Endothelial cell of umbilical vein (primary cell): ENCODE results near the gene RPH3AL. TPM values are rescaled to one million over a fixed set of nuclear protein-coding genes. Genes with fewer than 3 reads are reported as not detected.

ENCODE experiments used
- BruUV-seq: library from RNA; stranded (reverse); fragments of 400-500 nt; replicated peaks from 2 replicates; lab custom pipeline; 2021; lab: Mats Ljungman, UMichigan
- CTCF ChIA-PET: fragments of 300-600, 350-600 bp; sonication (Branson Sonifier 250); formaldehyde crosslinking; loops from one replicate; lab custom pipeline; 2021; ENCODE audit warnings: antibody characterized with exemption, inconsistent platforms; lab: Charles Lee
- POLR2A ChIA-PET: fragments of 300-600, 350-600 bp; sonication (Branson Sonifier 250); formaldehyde crosslinking; loops from one replicate; lab custom pipeline; 2021; ENCODE audit warnings: antibody characterized with exemption, inconsistent platforms; lab: Charles Lee
- DNase-seq: peaks from one replicate; pipeline ENCODE4 v3.0.0-alpha.2; 2011; ENCODE audit warnings: low read depth, low spot score
- FAIRE-seq: peaks from 2 replicates; lab custom pipeline; 2011; peaks lifted over from hg19 to GRCh38; lab: Jason Lieb, UNC
- H2AFZ ChIP-seq: 2 replicates; pipeline ENCODE4 v1.6.0; 2012; ENCODE audit warnings: low read depth, low read length, control low read depth, inconsistent platforms
- H3K27ac ChIP-seq: 2 replicates; pipeline ENCODE4 v1.5.1; 2011; ENCODE audit warnings: low read depth, mild to moderate bottlenecking, control low read depth, low read length, moderate library complexity; ENCODE audit not compliant: insufficient read depth
- H3K27me3 ChIP-seq, 2 experiments: 2 replicates each; pipeline versions ENCODE4 v1.6.0 to v1.6.1; 2011; ENCODE audit warnings: low read length in 2 of 2, mixed read lengths in 1 of 2; ENCODE audit not compliant: control insufficient read depth in 2 of 2, insufficient read depth in 2 of 2
- H3K36me3 ChIP-seq, 2 experiments: 2 replicates in 1 of 2; 3 replicates in 1 of 2; pipeline ENCODE4 v1.5.1; 2011; ENCODE audit warnings: low read length in 2 of 2, mild to moderate bottlenecking in 1 of 2, moderate library complexity in 1 of 2; ENCODE audit not compliant: control insufficient read depth in 2 of 2, insufficient read depth in 2 of 2; ENCODE audit errors: extremely low read depth in 1 of 2
- H3K4me1 ChIP-seq: 3 replicates; pipeline ENCODE4 v1.5.1; 2011; ENCODE audit warnings: mild to moderate bottlenecking, low read length; ENCODE audit not compliant: control insufficient read depth, insufficient read depth; ENCODE audit errors: extremely low read depth
- H3K4me2 ChIP-seq: 2 replicates; pipeline ENCODE4 v1.6.1; 2011; ENCODE audit warnings: low read length, control low read depth, mixed read lengths; ENCODE audit not compliant: insufficient read depth
- H3K4me3 ChIP-seq, 3 experiments: fragments of 200-600 bp in 1 of 3; sonication (generic), shearing (Covaris generic) in 1 of 3; replicated peaks in 1 of 3; 2 replicates each; pipeline ENCODE4 v1.5.1; 2011 to 2016; ENCODE audit warnings: control low read depth in 3 of 3, low read length in 3 of 3, mild to moderate bottlenecking in 2 of 3, inconsistent platforms in 1 of 3, low read depth in 1 of 3, moderate library complexity in 1 of 3; ENCODE audit not compliant: insufficient read depth in 1 of 3
- H3K79me2 ChIP-seq: 2 replicates; pipeline ENCODE4 v1.6.0; 2012; ENCODE audit warnings: low read length, inconsistent platforms; ENCODE audit not compliant: control insufficient read depth, insufficient read depth
- H3K9ac ChIP-seq: replicated peaks from 2 replicates; pipeline ENCODE3; 2011; ENCODE audit warnings: low read length, control low read depth; ENCODE audit not compliant: insufficient read depth; ENCODE audit errors: extremely low read depth
- H3K9me1 ChIP-seq: replicated peaks from 3 replicates; pipeline ENCODE4 v1.6.0; 2011; ENCODE audit warnings: mild to moderate bottlenecking, low read length; ENCODE audit not compliant: control insufficient read depth, insufficient read depth; ENCODE audit errors: extremely low read depth
- H3K9me3 ChIP-seq: replicated peaks from 2 replicates; pipeline ENCODE4 v1.5.1; 2012; ENCODE audit warnings: low read length, inconsistent platforms; ENCODE audit not compliant: control insufficient read depth, insufficient read depth
- H4K20me1 ChIP-seq: replicated peaks from 2 replicates; pipeline ENCODE3; 2011; ENCODE audit warnings: mild to moderate bottlenecking, low read length; ENCODE audit not compliant: control insufficient read depth, insufficient read depth; ENCODE audit errors: extremely low read depth
- EZH2 ChIP-seq: IDR thresholded peaks from 2 replicates; pipeline ENCODE4 v1.6.1; 2012; ENCODE audit warnings: borderline replicate concordance, low read depth, mild to moderate bottlenecking, moderate library complexity, low read length, inconsistent platforms; ENCODE audit not compliant: severe bottlenecking
- FOS ChIP-seq: IDR thresholded peaks from 2 replicates; pipeline ENCODE4 v1.6.1; 2011; ENCODE audit warnings: mild to moderate bottlenecking, low read length, moderate library complexity, borderline replicate concordance; ENCODE audit not compliant: insufficient read depth
- GATA2 ChIP-seq: IDR thresholded peaks from 2 replicates; pipeline ENCODE4 v1.7.0; 2011; ENCODE audit warnings: low read depth, mild to moderate bottlenecking, moderate library complexity, mixed read lengths, low read length; ENCODE audit not compliant: insufficient read length, insufficient read depth
- JUN ChIP-seq: IDR thresholded peaks from 2 replicates; pipeline ENCODE4 v1.6.1; 2011; ENCODE audit warnings: borderline replicate concordance, low read depth; ENCODE audit not compliant: insufficient read length, insufficient read depth
- MYC ChIP-seq: IDR thresholded peaks from one replicate; pipeline ENCODE4 v1.6.1; 2011; ENCODE audit warnings: mild to moderate bottlenecking, low read depth, low read length
- POLR2A ChIP-seq: IDR thresholded peaks from 2 replicates; pipeline ENCODE4 v1.6.1; 2012; ENCODE audit warnings: low read depth, mild to moderate bottlenecking, control low read depth, low read length
- POLR2AphosphoS5 ChIP-seq: IDR thresholded peaks from 2 replicates; pipeline ENCODE4 v1.6.1; 2012; ENCODE audit warnings: low read depth, mild to moderate bottlenecking, control low read depth, low read length, moderate library complexity; ENCODE audit not compliant: insufficient read depth
- dilution Hi-C: fragments of 300-500 bp; cut with MboI; formaldehyde crosslinking; loops from one replicate; pipeline ENCODE4 v1.15.0; 2019; ENCODE audit warnings: low sequenced_read_pairs; ENCODE audit not compliant: extremely low pct_ligation_motif_present
- intact Hi-C: fragments of 100-400 bp; cut with micrococcal nuclease; formaldehyde crosslinking; loops from one replicate; pipeline ENCODE4 v1.10.0; 2022
- polyA plus RNA-seq, 4 experiments: library from polyadenylated mRNA; depleted of rRNA in 3 of 4; stranded (reverse) in 3 of 4; unstranded in 1 of 4; fragments of >200 nt; gene quantifications; 2 replicates each; pipeline versions ENCODE4 v1.2.1 to v1.2.3, GENCODE V29; 2011 to 2012; ENCODE audit warnings: missing spikeins in 1 of 4
- total RNA-seq: library from RNA; stranded (reverse); gene quantifications from 2 replicates; pipeline ENCODE4 v1.2.3, GENCODE V29; 2021
- TF ChIP-seq, protein P1 (sequence below): IDR thresholded peaks from 2 replicates; pipeline ENCODE4 v1.6.1; 2011; ENCODE audit not compliant: insufficient read depth, insufficient read length
- TF ChIP-seq, protein P2 (sequence below), 2 donors: IDR thresholded peaks; 1 replicate in 1 of 2; 2 replicates in 1 of 2; pipeline ENCODE4 v1.5.1; 2011; ENCODE audit warnings: low read length in 2 of 2, mild to moderate bottlenecking in 2 of 2, moderate library complexity in 2 of 2, control low read depth in 1 of 2, inconsistent platforms in 1 of 2, low read depth in 1 of 2; ENCODE audit not compliant: insufficient read depth in 1 of 2; ENCODE audit errors: extremely low read depth in 1 of 2

The RPH3AL gene
- total and polyA plus RNA-seq, 2 donors (not counting 3 experiments of a cell fraction or from before 2014, with no cell fraction given) = 4.1 to 7.0 TPM

GRCh38 chr17:185445-186138, 167.0 kb downstream of the RPH3AL start:
- Histone ChIP-seq H3K27ac (no peak overlapping the region), H3K9me3 (no peaks in the 10 kb centered on the region), H2AFZ (no peak overlapping the region), H3K9me1 (no peaks in the 10 kb centered on the region), H3K4me2 (no peak overlapping the region), H3K9ac (no peak overlapping the region), H3K4me3 (no peak overlapping the region), H3K79me2 (no peaks in the 10 kb centered on the region), H4K20me1 (no peaks in the 10 kb centered on the region), H3K36me3 (no peaks in the 10 kb centered on the region), H3K4me1 (no peaks in the 10 kb centered on the region), H3K27me3 (peaks cover 31 to 40% of the 10 kb centered on the region in 2 experiments)
- intact Hi-C loops (no loop called here), dilution Hi-C loops (no loop called here)
- BruUV-seq = no TSS peak
- TF ChIP-seq FOS = no peak
- TF ChIP-seq, protein P1, sequence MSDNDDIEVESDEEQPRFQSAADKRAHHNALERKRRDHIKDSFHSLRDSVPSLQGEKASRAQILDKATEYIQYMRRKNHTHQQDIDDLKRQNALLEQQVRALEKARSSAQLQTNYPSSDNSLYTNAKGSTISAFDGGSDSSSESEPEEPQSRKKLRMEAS = no peak
- POLR2A ChIA-PET = no interaction called here
- CTCF ChIA-PET = no interaction called here
- FAIRE-seq (no peak), DNase-seq (no peak)

DNA sequence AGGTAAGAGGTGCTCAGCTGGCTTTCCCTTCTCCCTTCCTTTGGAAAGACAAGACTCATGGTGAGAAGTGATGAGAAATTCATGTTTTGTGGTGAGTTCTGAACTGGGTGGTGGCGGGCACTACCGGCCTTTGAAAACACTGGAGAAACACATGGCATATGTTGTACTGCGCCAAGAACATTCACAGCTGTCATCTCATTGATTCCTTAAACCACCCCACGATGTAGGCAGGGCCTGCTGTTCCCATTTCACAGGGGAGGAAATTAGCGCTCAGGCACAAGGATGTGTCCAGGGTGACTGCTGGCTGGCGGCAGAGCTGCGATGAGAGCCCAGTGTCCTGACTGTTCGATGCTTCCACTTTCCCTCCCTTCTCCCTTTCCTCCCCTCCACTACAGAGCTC, 169.6 kb downstream of the RPH3AL start:
- Histone ChIP-seq H3K36me3 (no peaks in the 10 kb centered on the region), H2AFZ (no peak overlapping the region), H3K4me3 (no peak overlapping the region), H3K27ac (no peak overlapping the region), H3K79me2 (no peaks in the 10 kb centered on the region), H3K4me2 (no peak overlapping the region), H3K9ac (no peak overlapping the region), H3K9me1 (no peaks in the 10 kb centered on the region), H4K20me1 (no peaks in the 10 kb centered on the region), H3K4me1 (no peaks in the 10 kb centered on the region), H3K27me3 (peaks cover 39 to 51% of the 10 kb centered on the region in 2 experiments), H3K9me3 (no peaks in the 10 kb centered on the region)
- dilution Hi-C loops = no loop called here
- no TSS peak for BruUV-seq
- intact Hi-C loops = no loop called here
- POLR2A ChIA-PET = no interaction called here
- CTCF ChIA-PET = interaction anchor here (1.0 to 1.3 kb wide), 4 partner anchors 8 to 229 kb away, joined by 3 to 6 read pairs (median 4); no protein-coding TSS in a partner anchor
- no peak for FAIRE-seq
- TF ChIP-seq POLR2A (no peak), EZH2 (no peak), POLR2AphosphoS5 (no peak), GATA2 (no peak), MYC (no peak), FOS (no peak), JUN (no peak)
- TF ChIP-seq, protein P2, sequence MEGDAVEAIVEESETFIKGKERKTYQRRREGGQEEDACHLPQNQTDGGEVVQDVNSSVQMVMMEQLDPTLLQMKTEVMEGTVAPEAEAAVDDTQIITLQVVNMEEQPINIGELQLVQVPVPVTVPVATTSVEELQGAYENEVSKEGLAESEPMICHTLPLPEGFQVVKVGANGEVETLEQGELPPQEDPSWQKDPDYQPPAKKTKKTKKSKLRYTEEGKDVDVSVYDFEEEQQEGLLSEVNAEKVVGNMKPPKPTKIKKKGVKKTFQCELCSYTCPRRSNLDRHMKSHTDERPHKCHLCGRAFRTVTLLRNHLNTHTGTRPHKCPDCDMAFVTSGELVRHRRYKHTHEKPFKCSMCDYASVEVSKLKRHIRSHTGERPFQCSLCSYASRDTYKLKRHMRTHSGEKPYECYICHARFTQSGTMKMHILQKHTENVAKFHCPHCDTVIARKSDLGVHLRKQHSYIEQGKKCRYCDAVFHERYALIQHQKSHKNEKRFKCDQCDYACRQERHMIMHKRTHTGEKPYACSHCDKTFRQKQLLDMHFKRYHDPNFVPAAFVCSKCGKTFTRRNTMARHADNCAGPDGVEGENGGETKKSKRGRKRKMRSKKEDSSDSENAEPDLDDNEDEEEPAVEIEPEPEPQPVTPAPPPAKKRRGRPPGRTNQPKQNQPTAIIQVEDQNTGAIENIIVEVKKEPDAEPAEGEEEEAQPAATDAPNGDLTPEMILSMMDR (IDR thresholded peaks at IDR 0.05; ENCODE audit: extremely low read depth in 1 of 2, insufficient read depth in 1 of 2, low read depth in 1 of 2, low read length in 2 of 2) = no peak
- TF ChIP-seq, protein P1 = no peak
- DNase-seq = no peak
